Measurements from ENCODE around the gene BBOX1. TPM values are rescaled to one million over a fixed set of nuclear protein-coding genes. Genes with fewer than 3 reads are reported as not detected.

Gene BBOX1
- total RNA-seq, 2 experiments from 2014 or later = not detected

GRCh38 chr11:27159335-27159679, 118.7 kb downstream of the BBOX1 start:
- Mint-ChIP-seq H3K9me3 (no peaks in the 10 kb centered on the region), H3K27ac (no peak overlapping the region), H3K36me3 (ENCODE audit: low read depth) (no peaks in the 10 kb centered on the region), H3K4me3 (no peak overlapping the region), H3K4me1 (ENCODE audit: low read depth) (no peaks in the 10 kb centered on the region), H3K27me3 (peaks cover 6% of the 10 kb centered on the region)
- DNase-seq (no peak), ATAC-seq (no peak)
- TF ChIP-seq, protein P1, sequence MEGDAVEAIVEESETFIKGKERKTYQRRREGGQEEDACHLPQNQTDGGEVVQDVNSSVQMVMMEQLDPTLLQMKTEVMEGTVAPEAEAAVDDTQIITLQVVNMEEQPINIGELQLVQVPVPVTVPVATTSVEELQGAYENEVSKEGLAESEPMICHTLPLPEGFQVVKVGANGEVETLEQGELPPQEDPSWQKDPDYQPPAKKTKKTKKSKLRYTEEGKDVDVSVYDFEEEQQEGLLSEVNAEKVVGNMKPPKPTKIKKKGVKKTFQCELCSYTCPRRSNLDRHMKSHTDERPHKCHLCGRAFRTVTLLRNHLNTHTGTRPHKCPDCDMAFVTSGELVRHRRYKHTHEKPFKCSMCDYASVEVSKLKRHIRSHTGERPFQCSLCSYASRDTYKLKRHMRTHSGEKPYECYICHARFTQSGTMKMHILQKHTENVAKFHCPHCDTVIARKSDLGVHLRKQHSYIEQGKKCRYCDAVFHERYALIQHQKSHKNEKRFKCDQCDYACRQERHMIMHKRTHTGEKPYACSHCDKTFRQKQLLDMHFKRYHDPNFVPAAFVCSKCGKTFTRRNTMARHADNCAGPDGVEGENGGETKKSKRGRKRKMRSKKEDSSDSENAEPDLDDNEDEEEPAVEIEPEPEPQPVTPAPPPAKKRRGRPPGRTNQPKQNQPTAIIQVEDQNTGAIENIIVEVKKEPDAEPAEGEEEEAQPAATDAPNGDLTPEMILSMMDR (IDR thresholded peaks at IDR 0.05) = no peak
- intact Hi-C loops (cut with micrococcal nuclease) = no loop called here
- CTCF ChIA-PET = interaction anchor here (0.8 to 2.2 kb wide), 5 partner anchors 8 to 411 kb away, joined by 3 to 5 read pairs (median 4); no protein-coding TSS in a partner anchor
- POLR2A ChIA-PET = interaction anchor here (0.6 kb wide), 1 partner anchor 24 kb away, joined by 3 read pairs; no protein-coding TSS in a partner anchor

DNA sequence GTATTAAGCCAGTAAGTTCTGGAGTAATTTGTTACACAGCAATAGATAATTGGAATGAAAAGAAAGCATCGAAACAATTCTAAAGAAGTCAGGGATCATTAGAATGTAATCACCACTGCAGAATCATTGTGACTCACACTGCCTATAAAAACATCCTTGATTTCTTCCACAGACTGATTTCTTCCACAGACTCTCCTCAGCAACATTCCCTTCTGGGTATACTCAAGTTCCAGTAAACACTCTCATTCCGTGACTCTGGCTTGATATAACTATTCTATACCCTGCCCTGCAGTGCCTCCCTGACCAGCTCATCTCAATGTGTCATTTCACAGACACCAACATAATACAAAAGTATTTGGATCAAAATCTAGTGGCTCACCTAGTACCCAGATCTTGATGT, 120.5 kb downstream of the BBOX1 start:
- no peaks in the 10 kb centered on the region for H3K9me3 Mint-ChIP-seq
- no peaks in the 10 kb centered on the region for H3K4me1 Mint-ChIP-seq (ENCODE audit: low read depth)
- peaks cover 6% of the 10 kb centered on the region for H3K27me3 Mint-ChIP-seq
- POLR2A ChIA-PET = no interaction called here
- H3K27ac Mint-ChIP-seq = no peak overlapping the region
- ATAC-seq (no peak), DNase-seq (no peak)
- TF ChIP-seq, protein P1 (IDR thresholded peaks at IDR 0.05) = no peak
- intact Hi-C loops (cut with micrococcal nuclease) = no loop called here
- no peak overlapping the region for H3K4me3 Mint-ChIP-seq
- H3K36me3 Mint-ChIP-seq (ENCODE audit: low read depth) = no peaks in the 10 kb centered on the region
- CTCF ChIA-PET = no interaction called here

GRCh38 chr11:27162237-27162636, 121.6 kb downstream of the BBOX1 start:
- Mint-ChIP-seq H3K4me1 (ENCODE audit: low read depth) (no peaks in the 10 kb centered on the region), H3K9me3 (no peaks in the 10 kb centered on the region), H3K27me3 (peaks cover 6% of the 10 kb centered on the region), H3K36me3 (ENCODE audit: low read depth) (no peaks in the 10 kb centered on the region), H3K27ac (no peak overlapping the region), H3K4me3 (no peak overlapping the region)
- TF ChIP-seq, protein P1 (IDR thresholded peaks at IDR 0.05) = no peak
- intact Hi-C loops (cut with micrococcal nuclease) = no loop called here
- CTCF ChIA-PET = interaction anchor here (1.0 kb wide), 1 partner anchor 18 kb away, joined by 3 read pairs; no protein-coding TSS in a partner anchor
- POLR2A ChIA-PET = no interaction called here
- ATAC-seq (no peak), DNase-seq (no peak)

- CTCF ChIA-PET = no interaction called here
- POLR2A ChIA-PET = interaction anchor here (0.8 kb wide), 1 partner anchor 323 kb away, joined by 3 read pairs; no protein-coding TSS in a partner anchor
- H3K27me3 Mint-ChIP-seq = peaks cover 3% of the 10 kb centered on the region
- H3K9me3 Mint-ChIP-seq = no peaks in the 10 kb centered on the region
- intact Hi-C loops (cut with micrococcal nuclease) = no loop called here
- H3K36me3 Mint-ChIP-seq (ENCODE audit: low read depth) = no peaks in the 10 kb centered on the region
- no peak overlapping the region for H3K27ac Mint-ChIP-seq
- ATAC-seq = no peak
- DNase-seq = no peak
- TF ChIP-seq, protein P1 (IDR thresholded peaks at IDR 0.05) = no peak
- no peak overlapping the region for H3K4me3 Mint-ChIP-seq
- H3K4me1 Mint-ChIP-seq (ENCODE audit: low read depth) = no peaks in the 10 kb centered on the region
Measured at GRCh38 chr11:27166130-27166529, 125.5 kb downstream of the BBOX1 start.

- no peak for ATAC-seq
- H3K27me3 Mint-ChIP-seq = peaks cover 2% of the 10 kb centered on the region
- CTCF ChIA-PET = interaction anchor here (1.2 kb wide), 1 partner anchor 12 kb away, joined by 4 read pairs; no protein-coding TSS in a partner anchor
- intact Hi-C loops (cut with micrococcal nuclease) = no loop called here
- H3K36me3 Mint-ChIP-seq (ENCODE audit: low read depth) = no peaks in the 10 kb centered on the region
- H3K27ac Mint-ChIP-seq = no peak overlapping the region
- TF ChIP-seq, protein P1 (IDR thresholded peaks at IDR 0.05) = no peak
- H3K4me1 Mint-ChIP-seq (ENCODE audit: low read depth) = no peaks in the 10 kb centered on the region
- POLR2A ChIA-PET = no interaction called here
- no peak for DNase-seq
- no peak overlapping the region for H3K4me3 Mint-ChIP-seq
- no peaks in the 10 kb centered on the region for H3K9me3 Mint-ChIP-seq
Measured at GRCh38 chr11:27171376-27171958, 130.9 kb downstream of the BBOX1 start.
